Epithelial cell of proximal tubule (primary cell): ENCODE measurements around the gene PCDHGA10. TPM values are rescaled to one million over a fixed set of nuclear protein-coding genes. Genes with fewer than 3 reads are reported as not detected.
"Not testable (repeated sequence)": the region's sequence is repeated elsewhere in the genome, so short reads cannot be mapped to it uniquely, and the experiment has no call there.

Source experiments
- DNase-seq: peaks from one replicate; pipeline ENCODE4 v3.0.0-alpha.2; 2011; ENCODE audit warnings: low read depth
- H3K4me3 ChIP-seq: 2 replicates; pipeline ENCODE4 v1.5.1; 2011; ENCODE audit warnings: low read depth, mild to moderate bottlenecking, low read length
- total RNA-seq: library from RNA; depleted of rRNA; stranded (reverse); fragments of >200 nt; gene quantifications from 2 replicates; pipeline ENCODE4 v1.2.3, GENCODE V29; 2015
- TF ChIP-seq, protein P1 (sequence below): conservative IDR thresholded peaks from 2 replicates; pipeline ENCODE4 v1.5.1; 2012; ENCODE audit warnings: low read depth, mild to moderate bottlenecking, low read length

PCDHGA10 gene
- total RNA-seq, 1 donor from 2014 or later = 1.9 TPM

GRCh38 chr5:141420855-141421488 is 8.2 kb downstream of the PCDHGA10 start, which contains the start of gene PCDHGA11:
TSS of gene PCDHGA11 (plus strand) at chr5:141421051. CDS start at chr5:141421228, 177 bp downstream.
- H3K4me3 ChIP-seq = peak within 1 kb of the TSS; percentile 46
- no peak for DNase-seq
- TF ChIP-seq, protein P1, sequence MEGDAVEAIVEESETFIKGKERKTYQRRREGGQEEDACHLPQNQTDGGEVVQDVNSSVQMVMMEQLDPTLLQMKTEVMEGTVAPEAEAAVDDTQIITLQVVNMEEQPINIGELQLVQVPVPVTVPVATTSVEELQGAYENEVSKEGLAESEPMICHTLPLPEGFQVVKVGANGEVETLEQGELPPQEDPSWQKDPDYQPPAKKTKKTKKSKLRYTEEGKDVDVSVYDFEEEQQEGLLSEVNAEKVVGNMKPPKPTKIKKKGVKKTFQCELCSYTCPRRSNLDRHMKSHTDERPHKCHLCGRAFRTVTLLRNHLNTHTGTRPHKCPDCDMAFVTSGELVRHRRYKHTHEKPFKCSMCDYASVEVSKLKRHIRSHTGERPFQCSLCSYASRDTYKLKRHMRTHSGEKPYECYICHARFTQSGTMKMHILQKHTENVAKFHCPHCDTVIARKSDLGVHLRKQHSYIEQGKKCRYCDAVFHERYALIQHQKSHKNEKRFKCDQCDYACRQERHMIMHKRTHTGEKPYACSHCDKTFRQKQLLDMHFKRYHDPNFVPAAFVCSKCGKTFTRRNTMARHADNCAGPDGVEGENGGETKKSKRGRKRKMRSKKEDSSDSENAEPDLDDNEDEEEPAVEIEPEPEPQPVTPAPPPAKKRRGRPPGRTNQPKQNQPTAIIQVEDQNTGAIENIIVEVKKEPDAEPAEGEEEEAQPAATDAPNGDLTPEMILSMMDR = peak; percentile 52

DNA sequence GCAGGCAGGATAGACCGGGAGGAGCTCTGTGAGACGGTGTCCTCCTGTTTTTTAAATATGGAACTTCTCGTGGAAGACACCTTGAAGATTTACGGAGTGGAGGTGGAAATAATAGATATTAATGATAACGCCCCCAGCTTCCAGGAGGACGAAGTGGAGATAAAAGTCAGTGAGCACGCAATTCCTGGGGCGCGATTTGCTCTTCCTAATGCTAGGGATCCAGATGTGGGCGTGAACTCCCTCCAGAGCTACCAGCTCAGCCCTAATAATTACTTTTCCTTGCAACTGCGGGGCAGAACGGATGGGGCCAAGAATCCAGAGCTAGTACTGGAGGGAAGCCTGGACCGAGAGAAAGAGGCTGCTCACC is 8.7 kb downstream of the PCDHGA10 start:
- H3K4me3 ChIP-seq = peak overlapping the region; percentile 46

DNA sequence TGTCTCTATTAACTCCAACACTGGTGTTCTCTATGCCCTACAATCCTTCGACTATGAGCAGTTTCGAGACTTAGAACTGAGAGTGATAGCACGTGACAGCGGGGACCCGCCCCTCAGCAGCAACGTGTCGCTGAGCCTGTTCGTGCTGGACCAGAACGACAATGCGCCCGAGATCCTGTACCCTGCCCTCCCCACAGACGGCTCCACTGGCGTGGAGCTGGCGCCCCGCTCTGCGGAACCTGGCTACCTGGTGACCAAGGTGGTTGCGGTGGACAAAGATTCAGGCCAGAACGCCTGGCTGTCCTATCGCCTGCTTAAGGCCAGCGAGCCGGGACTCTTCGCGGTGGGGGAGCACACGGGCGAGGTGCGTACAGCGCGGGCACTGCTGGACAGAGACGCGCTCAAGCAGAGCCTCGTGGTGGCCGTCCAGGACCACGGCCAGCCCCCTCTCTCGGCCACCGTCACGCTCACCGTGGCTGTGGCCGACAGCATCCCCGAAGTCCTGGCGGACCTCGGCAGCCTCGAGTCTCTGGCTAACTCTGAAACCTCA is 10.0 kb downstream of the PCDHGA10 start:
- DNase-seq = no peak
- H3K4me3 ChIP-seq = no peak overlapping the region

More for the DNA sequence above, 8.7 kb downstream of the PCDHGA10 start:
- TF ChIP-seq, protein P1 = no peak
- no peak for DNase-seq

GRCh38 chr5:141427783-141428426 is 15.1 kb downstream of the PCDHGA10 start:
- TF ChIP-seq, protein P1 = no peak
- DNase-seq = no peak
- no peak overlapping the region for H3K4me3 ChIP-seq

More for the DNA sequence above, 10.0 kb downstream of the PCDHGA10 start:
- TF ChIP-seq, protein P1 = no peak

DNA sequence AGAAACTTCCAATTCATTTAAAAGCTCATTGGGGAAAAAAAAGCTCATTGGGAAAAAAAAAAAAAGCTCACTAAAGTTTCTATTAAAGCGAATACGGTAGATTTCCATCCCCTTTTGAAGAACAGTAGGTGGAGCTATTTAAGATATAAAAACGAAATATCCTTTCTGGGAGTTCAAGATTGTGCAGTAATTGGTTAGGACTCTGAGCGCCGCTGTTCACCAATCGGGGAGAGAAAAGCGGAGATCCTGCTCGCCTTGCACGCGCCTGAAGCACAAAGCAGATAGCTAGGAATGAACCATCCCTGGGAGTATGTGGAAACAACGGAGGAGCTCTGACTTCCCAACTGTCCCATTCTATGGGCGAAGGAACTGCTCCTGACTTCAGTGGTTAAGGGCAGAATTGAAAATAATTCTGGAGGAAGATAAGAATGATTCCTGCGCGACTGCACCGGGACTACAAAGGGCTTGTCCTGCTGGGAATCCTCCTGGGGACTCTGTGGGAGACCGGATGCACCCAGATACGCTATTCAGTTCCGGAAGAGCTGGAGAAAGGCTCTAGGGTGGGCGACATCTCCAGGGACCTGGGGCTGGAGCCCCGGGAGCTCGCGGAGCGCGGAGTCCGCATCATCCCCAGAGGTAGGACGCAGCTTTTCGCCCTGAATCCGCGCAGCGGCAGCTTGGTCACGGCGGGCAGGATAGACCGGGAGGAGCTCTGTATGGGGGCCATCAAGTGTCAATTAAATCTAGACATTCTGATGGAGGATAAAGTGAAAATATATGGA is 17.7 kb downstream of the PCDHGA10 start, which contains the start of gene PCDHGA12:
PCDHGA12 (plus strand) TSS at position 176 of the 782 bp plus-strand sequence; CDS start at position 429, 253 bp downstream.
- peak within 1 kb of the TSS; percentile 27 for H3K4me3 ChIP-seq
- TF ChIP-seq, protein P1 = peak; percentile 51
- no peak for DNase-seq

DNA sequence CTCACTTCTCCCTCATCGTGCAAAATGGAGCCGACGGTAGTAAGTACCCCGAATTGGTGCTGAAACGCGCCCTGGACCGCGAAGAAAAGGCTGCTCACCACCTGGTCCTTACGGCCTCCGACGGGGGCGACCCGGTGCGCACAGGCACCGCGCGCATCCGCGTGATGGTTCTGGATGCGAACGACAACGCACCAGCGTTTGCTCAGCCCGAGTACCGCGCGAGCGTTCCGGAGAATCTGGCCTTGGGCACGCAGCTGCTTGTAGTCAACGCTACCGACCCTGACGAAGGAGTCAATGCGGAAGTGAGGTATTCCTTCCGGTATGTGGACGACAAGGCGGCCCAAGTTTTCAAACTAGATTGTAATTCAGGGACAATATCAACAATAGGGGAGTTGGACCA is 18.5 kb downstream of the PCDHGA10 start:
- H3K4me3 ChIP-seq = no peak overlapping the region
- no peak for DNase-seq
- TF ChIP-seq, protein P1 = no peak

- not testable (repeated sequence) for DNase-seq, H3K4me3 ChIP-seq
Observed at GRCh38 chr5:141432308-141432707, 19.5 kb downstream of the PCDHGA10 start.

DNA sequence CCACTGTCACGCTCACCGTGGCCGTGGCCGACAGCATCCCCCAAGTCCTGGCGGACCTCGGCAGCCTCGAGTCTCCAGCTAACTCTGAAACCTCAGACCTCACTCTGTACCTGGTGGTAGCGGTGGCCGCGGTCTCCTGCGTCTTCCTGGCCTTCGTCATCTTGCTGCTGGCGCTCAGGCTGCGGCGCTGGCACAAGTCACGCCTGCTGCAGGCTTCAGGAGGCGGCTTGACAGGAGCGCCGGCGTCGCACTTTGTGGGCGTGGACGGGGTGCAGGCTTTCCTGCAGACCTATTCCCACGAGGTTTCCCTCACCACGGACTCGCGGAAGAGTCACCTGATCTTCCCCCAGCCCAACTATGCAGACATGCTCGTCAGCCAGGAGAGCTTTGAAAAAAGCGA is 19.9 kb downstream of the PCDHGA10 start:
- not testable (repeated sequence) for DNase-seq, H3K4me3 ChIP-seq
